Cortex of kidney (tissue), 1 donor: Measurements from ENCODE around the gene IER5.

Experiments used
- DNase-seq: peaks from one replicate; lab custom pipeline; 2025; lab: John Stamatoyannopoulos, UW

The IER5 gene

GRCh38 chr1:181099152-181100014, 10.9 kb downstream of the IER5 start:
- no peak for DNase-seq

- DNase-seq = no peak
These were observed 11.8 kb downstream of the IER5 start for GRCh38 chr1:181100015-181100905.

GRCh38 chr1:181100934-181101333, 12.4 kb downstream of the IER5 start:
- DNase-seq = no peak

GRCh38 chr1:181101581-181102226, 13.2 kb downstream of the IER5 start:
- DNase-seq = no peak

GRCh38 chr1:181102841-181103240, 14.3 kb downstream of the IER5 start:
- DNase-seq = no peak

GRCh38 chr1:181103399-181103798, 14.9 kb downstream of the IER5 start:
- DNase-seq = no peak

- DNase-seq = no peak
These were observed 15.7 kb downstream of the IER5 start for GRCh38 chr1:181104042-181104789.

- DNase-seq = no peak
These were observed 16.3 kb downstream of the IER5 start for GRCh38 chr1:181104790-181105133.

GRCh38 chr1:181105134-181106021, 16.9 kb downstream of the IER5 start:
- DNase-seq = peak; percentile 81

GRCh38 chr1:181106022-181106312, 17.5 kb downstream of the IER5 start:
- no peak for DNase-seq

GRCh38 chr1:181106479-181106878, 18.0 kb downstream of the IER5 start:
- no peak for DNase-seq

- no peak for DNase-seq
These were observed 19.2 kb downstream of the IER5 start for GRCh38 chr1:181107711-181108110.

- DNase-seq = no peak
These were observed 19.9 kb downstream of the IER5 start for GRCh38 chr1:181108304-181108867.

GRCh38 chr1:181110013-181110412, 21.5 kb downstream of the IER5 start:
- DNase-seq = no peak

- no peak for DNase-seq
These were observed 23.1 kb downstream of the IER5 start for GRCh38 chr1:181111559-181111958.

- no peak for DNase-seq
These were observed 23.8 kb downstream of the IER5 start for GRCh38 chr1:181112071-181112929.

GRCh38 chr1:181113059-181113641, 24.6 kb downstream of the IER5 start:
- DNase-seq = no peak

GRCh38 chr1:181114574-181115367, 26.3 kb downstream of the IER5 start:
- no peak for DNase-seq

- no peak for DNase-seq
These were observed 26.8 kb downstream of the IER5 start for GRCh38 chr1:181115368-181115684.
